HG02852 (cell line): ENCODE data around the gene AP5Z1.
"Not testable (repeated sequence)": the region's sequence is repeated elsewhere in the genome, so short reads cannot be mapped to it uniquely, and the experiment has no call there.

Experiments
- ATAC-seq: cut with Tn5 transposase; IDR thresholded peaks from one replicate; pipeline ENCODE4 v1.9.1; 2021; ENCODE audit warnings: mild to moderate bottlenecking, moderate library complexity; ENCODE audit not compliant: unreplicated experiment

The AP5Z1 gene

DNA sequence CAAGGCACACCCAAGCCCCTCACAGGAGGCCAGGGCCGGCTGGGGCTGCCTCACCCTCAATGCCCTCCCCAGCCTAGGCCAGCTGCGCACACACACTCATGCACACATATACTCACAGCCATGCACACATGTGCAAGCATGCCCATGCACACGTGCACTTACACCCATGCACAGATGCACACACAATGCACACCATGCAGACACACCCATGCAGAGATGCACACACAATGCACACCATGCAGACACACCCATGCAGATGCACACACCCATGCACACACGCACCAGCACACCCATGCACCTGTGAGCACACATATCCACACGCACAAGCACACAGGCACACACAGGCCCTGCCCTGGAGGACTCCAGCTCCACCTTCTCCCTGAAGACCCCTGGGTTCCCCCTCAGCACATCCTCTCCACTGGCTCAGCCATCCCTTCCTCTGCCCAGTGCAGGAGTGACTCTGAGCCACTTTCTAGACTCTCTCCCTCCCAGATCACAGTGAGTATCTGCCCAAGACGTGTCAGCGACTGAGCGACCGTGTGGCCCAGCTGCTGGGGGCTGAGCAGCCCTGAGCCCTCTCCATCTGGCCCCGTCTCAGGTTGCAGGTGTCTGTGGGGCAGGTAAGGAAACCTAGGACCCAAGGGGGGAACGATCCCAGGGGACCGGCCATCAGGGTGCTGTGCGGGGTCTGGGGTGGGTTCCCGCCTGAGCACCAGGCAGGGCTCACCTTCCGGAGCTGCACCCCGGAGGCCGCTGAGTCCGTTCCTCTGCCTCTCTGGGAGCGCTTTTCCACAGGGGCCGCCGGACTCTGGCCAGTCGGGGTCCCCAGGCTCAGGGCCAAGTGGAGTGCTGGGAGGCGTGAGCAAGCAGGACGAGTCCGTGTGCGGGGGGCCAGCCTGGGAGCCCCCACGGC is 25.8 kb downstream of the AP5Z1 start:
- no peak for ATAC-seq

- no peak for ATAC-seq
These were observed 26.4 kb downstream of the AP5Z1 start for GRCh38 chr7:4801839-4802231.

- not testable (repeated sequence) for ATAC-seq
These were observed 27.2 kb downstream of the AP5Z1 start for GRCh38 chr7:4802577-4802976.

DNA sequence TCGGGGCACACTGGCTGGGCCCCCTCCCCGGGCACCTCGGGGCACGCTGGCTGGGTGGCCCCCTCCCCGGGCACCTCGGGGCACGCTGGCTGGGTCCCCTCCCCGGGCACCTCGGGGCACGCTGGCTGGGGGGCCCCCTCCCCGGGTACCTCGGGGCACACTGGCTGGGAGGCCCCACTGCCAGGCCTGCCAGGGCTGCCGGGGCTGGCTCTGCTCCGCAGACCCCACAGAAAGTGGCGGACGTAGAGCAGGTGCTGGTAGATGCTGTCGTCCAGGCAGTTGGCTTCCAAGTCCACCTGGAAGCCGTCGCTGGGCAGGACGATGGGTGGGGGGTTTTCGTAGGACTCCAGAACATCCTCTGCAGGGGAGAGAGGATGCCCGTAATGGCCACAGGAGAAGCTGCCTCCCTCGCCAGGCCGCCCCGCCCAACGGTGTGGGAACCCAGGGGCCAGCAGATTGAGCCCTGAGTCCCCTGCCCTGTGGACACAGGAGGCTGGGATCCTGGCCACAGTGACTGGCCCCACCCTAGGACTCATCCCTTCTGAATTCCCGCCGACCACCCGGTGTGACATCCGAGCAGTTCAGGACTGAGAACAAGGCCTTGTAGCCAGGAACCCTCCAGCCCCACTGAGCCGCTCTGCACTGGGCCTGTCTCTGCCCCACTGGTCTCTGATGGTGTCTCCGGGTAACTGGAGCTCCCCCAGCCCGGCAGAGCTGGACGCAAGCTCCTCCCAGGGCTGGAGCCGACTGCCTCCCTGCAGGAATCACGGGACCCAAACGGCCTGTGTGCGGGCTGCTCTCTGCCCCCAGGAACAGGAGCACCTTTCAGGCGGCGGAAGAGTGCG is 28.2 kb downstream of the AP5Z1 start:
- ATAC-seq = no peak

GRCh38 chr7:4805110-4805983 is 29.9 kb downstream of the AP5Z1 start:
- ATAC-seq = no peak

DNA sequence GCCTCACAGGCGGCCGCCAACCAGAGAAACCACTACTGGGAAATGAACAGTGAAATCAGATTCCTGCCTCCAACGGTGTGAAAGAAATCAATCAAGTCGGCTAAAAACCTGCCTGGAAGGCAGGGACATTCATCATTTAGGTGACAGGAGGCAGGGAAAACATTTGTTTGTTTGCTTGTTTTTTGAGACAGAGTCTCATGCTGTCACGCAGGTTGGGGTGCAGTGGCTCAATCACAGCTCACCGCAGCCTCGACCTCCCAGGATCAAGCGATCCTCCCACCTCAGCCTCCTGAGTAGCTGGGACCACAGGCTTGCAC is 30.5 kb downstream of the AP5Z1 start:
- no peak for ATAC-seq

- ATAC-seq = no peak
These were observed 31.7 kb downstream of the AP5Z1 start for GRCh38 chr7:4806983-4807597.

- no peak for ATAC-seq
These were observed 32.2 kb downstream of the AP5Z1 start for GRCh38 chr7:4807598-4808016.

GRCh38 chr7:4808026-4808425 is 32.6 kb downstream of the AP5Z1 start:
- no peak for ATAC-seq

- no peak for ATAC-seq
These were observed 33.1 kb downstream of the AP5Z1 start for GRCh38 chr7:4808565-4808964.

DNA sequence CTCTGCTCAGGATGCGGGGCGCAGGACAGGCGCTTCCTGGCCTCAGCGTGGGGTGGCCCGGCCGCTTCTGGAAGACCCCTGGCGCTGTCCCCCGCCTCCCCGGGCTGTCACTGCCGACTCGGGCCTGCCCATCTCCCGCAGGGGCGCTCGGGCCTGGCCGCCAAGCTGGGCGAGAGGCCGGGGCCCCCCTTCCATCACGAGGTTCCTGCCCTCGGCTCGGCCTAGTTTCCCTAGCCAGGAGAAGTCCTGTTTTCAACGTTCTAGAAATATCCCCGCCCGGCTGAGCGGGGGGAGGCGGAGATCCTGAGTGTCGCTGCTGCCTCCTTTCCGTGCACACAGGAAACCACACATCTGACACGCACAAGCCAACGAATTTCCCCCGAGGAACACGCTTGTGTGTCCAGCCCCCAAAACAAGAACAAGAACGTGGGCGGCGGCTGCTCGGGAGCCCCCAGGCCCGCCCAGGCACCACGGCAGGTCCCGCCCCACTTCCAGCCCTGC is 33.7 kb downstream of the AP5Z1 start:
- ATAC-seq = no peak

- no peak for ATAC-seq
These were observed 34.2 kb downstream of the AP5Z1 start for GRCh38 chr7:4809666-4810065.

- ATAC-seq = no peak
These were observed 39.0 kb downstream of the AP5Z1 start for GRCh38 chr7:4814433-4814832.

- no peak for ATAC-seq
These were observed 39.7 kb downstream of the AP5Z1 start for GRCh38 chr7:4815121-4815520.

DNA sequence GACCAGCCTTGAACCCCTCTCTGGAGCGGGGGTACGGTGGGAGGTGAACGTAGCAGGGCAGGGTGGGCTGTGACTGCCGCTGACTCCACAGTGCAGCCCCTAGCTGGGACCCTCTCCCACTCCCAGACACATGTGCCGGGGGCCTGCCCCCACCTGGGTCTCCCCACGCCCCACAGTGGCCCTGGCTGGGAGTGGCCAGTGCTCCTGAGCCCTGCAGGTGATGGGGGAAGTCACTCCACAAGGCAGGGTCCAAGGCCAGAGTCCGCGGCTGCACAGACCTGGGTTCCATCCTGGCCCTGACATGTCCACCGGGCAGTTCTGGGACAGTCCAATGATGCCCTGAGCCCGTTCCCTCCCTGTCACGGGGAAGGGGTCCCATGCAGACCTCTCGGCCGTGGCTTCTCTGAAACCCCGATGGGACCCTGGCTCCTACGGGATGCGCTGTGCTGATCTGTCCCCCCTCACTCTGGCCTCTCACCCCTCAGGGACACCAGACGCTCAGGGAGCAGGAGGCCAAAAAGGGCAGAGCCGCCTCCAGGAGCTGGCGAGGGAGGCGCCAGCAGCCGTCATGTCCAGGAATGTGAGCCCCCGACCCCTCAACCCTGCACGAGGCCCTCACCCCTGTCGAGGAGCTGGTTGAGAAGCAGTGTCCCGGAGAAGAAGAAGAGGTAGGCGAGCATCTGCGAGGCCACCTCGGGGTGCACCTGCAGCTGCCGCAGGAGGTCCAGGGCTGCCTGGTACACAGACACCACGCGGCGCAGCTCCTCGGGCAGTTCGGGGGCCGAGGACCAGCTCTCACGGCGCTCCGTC is 40.4 kb downstream of the AP5Z1 start:
- ATAC-seq = no peak

- no peak for ATAC-seq
These were observed 41.1 kb downstream of the AP5Z1 start for GRCh38 chr7:4816419-4817080.

DNA sequence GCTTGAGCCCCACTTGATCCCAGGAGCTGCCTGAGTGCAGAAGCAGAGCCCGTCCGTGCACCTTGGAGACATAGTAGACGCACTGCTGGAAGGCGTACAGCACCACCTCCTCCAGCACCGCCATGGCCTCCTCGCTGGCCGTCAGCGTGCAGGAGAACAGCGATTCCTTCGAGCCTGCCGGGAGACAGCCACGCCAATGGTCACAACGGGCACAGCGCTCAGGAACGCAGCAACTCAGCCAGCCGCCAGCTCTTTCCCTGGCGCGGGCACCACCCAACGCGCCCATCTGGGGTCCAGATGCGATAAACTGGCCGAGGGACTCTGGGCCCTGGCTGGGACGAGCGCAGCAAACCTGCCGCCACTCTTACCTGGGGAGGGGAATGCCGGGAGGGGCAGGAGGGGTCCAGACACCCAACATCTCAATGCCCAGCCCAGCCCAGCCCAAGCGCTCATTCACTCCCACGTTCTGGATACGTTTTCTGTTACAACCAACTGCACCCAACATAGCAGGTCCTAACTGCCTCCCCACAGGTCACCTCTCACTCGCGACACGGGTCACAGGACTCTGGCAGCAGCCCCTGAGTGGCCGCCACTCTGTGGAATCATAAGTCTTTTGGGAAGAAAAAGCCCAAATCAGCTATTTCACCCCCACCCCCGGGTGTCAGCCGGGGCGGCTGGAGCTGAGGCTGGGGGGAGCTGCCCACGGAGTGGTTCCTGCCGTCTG is 41.9 kb downstream of the AP5Z1 start:
- no peak for ATAC-seq

DNA sequence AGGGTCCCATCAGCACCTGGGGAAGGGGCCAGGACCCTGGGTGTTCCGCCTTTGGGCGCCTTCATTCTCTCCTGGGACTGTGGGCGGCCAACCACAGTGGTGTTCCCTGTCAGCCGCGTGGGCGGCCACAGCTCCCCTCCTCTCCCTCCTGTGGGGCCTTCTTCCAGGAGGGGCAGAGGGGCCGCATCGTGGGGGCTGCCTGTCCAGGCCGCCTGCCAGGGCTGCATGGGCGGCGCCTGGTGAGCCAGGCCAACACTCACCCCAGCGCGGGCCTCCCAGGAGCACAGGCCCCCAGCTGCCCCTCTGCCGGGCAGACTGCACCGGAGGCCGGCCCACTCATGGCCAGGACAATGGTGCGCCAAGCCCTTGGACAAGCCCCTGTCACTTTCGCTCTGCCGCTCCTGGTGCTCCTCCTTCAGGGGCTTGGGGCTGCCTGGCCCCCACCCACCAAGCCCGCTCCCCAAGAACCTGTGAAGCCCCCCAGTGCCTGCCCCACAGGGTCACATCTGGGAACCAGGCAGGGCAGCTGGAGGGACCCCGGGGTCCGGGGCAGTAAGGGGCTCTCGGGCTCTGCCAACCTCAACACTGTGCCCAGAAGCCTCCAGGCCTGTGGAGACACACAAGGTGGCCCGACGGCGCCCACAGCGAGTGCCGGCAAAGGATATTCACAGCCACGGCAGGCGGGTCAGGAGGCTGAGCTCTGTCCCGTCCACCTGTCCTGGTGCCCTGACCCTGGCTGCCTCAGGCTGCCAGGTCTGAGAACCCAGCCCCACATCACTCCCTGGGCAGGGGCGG is 42.8 kb downstream of the AP5Z1 start:
- ATAC-seq = no peak
